ENCODE data around the gene IL20RB.

DNA sequence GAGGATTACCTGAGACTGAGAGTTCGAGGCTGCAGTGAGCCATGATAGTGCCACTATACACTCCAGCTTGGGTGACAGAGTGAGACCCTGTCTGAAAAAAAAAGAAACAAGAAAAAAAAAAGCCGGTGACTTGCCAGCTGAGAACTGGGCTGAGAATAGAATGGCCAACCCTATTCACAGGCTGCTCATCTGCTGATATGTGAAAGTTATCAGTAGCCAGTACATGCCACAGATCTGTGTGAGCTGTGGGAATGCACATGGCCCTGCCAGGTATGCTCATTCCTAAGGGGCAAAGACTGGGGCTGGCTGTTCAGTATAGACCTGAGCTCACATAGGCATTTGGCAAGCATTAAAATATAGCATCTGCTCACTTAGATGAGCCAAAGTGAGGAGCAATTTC lies 30.9 kb downstream of the IL20RB start:
- no peak for TF ChIP-seq POLR2A (IDR thresholded peaks at IDR 0.05)
- TF ChIP-seq, protein P1, sequence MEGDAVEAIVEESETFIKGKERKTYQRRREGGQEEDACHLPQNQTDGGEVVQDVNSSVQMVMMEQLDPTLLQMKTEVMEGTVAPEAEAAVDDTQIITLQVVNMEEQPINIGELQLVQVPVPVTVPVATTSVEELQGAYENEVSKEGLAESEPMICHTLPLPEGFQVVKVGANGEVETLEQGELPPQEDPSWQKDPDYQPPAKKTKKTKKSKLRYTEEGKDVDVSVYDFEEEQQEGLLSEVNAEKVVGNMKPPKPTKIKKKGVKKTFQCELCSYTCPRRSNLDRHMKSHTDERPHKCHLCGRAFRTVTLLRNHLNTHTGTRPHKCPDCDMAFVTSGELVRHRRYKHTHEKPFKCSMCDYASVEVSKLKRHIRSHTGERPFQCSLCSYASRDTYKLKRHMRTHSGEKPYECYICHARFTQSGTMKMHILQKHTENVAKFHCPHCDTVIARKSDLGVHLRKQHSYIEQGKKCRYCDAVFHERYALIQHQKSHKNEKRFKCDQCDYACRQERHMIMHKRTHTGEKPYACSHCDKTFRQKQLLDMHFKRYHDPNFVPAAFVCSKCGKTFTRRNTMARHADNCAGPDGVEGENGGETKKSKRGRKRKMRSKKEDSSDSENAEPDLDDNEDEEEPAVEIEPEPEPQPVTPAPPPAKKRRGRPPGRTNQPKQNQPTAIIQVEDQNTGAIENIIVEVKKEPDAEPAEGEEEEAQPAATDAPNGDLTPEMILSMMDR (IDR thresholded peaks at IDR 0.05), result no peak
